ENCODE measurements around the gene RPL32.

DNA sequence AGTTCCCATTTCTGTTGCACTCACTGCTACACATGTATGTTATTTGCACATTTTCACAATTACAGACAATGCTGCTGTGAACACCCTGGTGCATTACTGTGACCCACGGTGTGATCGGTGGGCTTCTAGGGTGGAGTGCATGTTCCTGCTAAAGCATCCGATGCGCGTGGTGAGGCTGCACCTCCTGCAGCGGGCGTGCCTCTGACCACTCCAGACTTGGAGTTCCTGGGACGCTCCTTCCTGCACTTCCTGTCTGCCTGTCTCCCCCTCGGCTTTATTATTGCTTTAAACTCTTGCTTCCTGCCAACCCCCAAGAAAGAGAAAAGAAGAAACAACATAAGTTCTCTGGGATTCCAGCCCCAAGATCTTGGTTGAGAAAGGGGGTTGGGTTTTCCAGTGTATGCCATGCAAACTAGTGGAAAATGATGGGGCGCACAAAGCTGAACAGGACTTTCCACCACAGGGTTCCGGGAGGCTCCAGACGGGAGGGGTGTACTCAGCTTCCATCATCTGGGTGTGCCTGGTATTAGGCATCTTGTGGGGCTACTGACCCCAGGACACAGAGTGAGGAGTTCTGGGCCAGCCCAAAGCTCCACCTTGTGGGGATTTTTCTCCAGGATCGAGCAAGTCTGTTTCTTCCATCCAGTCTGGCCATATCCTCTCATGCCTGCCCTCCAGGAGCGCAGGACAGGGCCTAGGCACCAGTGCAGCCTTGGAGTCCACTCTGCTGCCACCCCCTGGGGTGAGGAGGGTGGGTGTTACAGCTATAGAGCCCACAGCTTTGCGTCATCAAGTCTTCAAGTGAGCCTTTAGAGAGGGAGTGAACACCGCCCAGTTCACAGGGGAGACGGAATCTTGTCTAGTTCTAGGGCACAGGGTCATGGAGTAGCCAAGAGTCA is 11.2 kb downstream of the RPL32 start:
- TF ChIP-seq, protein P1, sequence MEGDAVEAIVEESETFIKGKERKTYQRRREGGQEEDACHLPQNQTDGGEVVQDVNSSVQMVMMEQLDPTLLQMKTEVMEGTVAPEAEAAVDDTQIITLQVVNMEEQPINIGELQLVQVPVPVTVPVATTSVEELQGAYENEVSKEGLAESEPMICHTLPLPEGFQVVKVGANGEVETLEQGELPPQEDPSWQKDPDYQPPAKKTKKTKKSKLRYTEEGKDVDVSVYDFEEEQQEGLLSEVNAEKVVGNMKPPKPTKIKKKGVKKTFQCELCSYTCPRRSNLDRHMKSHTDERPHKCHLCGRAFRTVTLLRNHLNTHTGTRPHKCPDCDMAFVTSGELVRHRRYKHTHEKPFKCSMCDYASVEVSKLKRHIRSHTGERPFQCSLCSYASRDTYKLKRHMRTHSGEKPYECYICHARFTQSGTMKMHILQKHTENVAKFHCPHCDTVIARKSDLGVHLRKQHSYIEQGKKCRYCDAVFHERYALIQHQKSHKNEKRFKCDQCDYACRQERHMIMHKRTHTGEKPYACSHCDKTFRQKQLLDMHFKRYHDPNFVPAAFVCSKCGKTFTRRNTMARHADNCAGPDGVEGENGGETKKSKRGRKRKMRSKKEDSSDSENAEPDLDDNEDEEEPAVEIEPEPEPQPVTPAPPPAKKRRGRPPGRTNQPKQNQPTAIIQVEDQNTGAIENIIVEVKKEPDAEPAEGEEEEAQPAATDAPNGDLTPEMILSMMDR (IDR thresholded peaks at IDR 0.05; ENCODE audit: low read depth, low read length, missing input control): no peak
- TF ChIP-seq, protein P2, sequence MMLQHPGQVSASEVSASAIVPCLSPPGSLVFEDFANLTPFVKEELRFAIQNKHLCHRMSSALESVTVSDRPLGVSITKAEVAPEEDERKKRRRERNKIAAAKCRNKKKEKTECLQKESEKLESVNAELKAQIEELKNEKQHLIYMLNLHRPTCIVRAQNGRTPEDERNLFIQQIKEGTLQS (IDR thresholded peaks at IDR 0.05): no peak
- TF ChIP-seq JUND (IDR thresholded peaks at IDR 0.05) (no peak), HNF4G (IDR thresholded peaks at IDR 0.05) (no peak), FOXA1 (IDR thresholded peaks at IDR 0.05) (no peak), GABPA (IDR thresholded peaks at IDR 0.05 in 1 of 2, conservative IDR thresholded peaks at IDR 0.05 in 1 of 2) (no peak), RAD21 (IDR thresholded peaks at IDR 0.05) (no peak), YY1 (IDR thresholded peaks at IDR 0.05) (no peak)
- TF ChIP-seq, protein P3, sequence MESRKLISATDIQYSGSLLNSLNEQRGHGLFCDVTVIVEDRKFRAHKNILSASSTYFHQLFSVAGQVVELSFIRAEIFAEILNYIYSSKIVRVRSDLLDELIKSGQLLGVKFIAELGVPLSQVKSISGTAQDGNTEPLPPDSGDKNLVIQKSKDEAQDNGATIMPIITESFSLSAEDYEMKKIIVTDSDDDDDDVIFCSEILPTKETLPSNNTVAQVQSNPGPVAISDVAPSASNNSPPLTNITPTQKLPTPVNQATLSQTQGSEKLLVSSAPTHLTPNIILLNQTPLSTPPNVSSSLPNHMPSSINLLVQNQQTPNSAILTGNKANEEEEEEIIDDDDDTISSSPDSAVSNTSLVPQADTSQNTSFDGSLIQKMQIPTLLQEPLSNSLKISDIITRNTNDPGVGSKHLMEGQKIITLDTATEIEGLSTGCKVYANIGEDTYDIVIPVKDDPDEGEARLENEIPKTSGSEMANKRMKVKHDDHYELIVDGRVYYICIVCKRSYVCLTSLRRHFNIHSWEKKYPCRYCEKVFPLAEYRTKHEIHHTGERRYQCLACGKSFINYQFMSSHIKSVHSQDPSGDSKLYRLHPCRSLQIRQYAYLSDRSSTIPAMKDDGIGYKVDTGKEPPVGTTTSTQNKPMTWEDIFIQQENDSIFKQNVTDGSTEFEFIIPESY (IDR thresholded peaks at IDR 0.05): no peak
- TF ChIP-seq, protein P4, sequence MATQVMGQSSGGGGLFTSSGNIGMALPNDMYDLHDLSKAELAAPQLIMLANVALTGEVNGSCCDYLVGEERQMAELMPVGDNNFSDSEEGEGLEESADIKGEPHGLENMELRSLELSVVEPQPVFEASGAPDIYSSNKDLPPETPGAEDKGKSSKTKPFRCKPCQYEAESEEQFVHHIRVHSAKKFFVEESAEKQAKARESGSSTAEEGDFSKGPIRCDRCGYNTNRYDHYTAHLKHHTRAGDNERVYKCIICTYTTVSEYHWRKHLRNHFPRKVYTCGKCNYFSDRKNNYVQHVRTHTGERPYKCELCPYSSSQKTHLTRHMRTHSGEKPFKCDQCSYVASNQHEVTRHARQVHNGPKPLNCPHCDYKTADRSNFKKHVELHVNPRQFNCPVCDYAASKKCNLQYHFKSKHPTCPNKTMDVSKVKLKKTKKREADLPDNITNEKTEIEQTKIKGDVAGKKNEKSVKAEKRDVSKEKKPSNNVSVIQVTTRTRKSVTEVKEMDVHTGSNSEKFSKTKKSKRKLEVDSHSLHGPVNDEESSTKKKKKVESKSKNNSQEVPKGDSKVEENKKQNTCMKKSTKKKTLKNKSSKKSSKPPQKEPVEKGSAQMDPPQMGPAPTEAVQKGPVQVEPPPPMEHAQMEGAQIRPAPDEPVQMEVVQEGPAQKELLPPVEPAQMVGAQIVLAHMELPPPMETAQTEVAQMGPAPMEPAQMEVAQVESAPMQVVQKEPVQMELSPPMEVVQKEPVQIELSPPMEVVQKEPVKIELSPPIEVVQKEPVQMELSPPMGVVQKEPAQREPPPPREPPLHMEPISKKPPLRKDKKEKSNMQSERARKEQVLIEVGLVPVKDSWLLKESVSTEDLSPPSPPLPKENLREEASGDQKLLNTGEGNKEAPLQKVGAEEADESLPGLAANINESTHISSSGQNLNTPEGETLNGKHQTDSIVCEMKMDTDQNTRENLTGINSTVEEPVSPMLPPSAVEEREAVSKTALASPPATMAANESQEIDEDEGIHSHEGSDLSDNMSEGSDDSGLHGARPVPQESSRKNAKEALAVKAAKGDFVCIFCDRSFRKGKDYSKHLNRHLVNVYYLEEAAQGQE (IDR thresholded peaks at IDR 0.05): no peak
